WTC11 (cell line): ENCODE data around the gene UCK2. TPM values are rescaled to one million over a fixed set of nuclear protein-coding genes. Genes with fewer than 3 reads are reported as not detected.

ENCODE experiments used
- ATAC-seq: fragments of 200-7000 bp; cut with Tn5 transposase; 2 replicates; pipeline ENCODE4 v1.10.0; 2021; ENCODE audit warnings: mild to moderate bottlenecking, moderate library complexity
- CTCF ChIA-PET: fragments of 300-600 bp; sonication (Branson Sonifier 250); formaldehyde crosslinking; loops from one replicate; lab custom pipeline; 2021; ENCODE audit warnings: antibody characterized with exemption; lab: Charles Lee
- POLR2A ChIA-PET: fragments of 350-600 bp; sonication (Branson Sonifier 250); formaldehyde crosslinking; loops from one replicate; lab custom pipeline; 2021; ENCODE audit warnings: antibody characterized with exemption; lab: Charles Lee
- DNase-seq: peaks from one replicate; pipeline ENCODE4 v3.0.0; 2021; ENCODE audit warnings: low spot score
- H3K27ac Mint-ChIP-seq: 2 replicates; pipeline ENCODE4 v1.8.0; 2021; ENCODE audit warnings: mixed read lengths
- H3K27me3 Mint-ChIP-seq: 2 replicates; pipeline ENCODE4 v1.8.0; 2021; ENCODE audit warnings: low read depth, mild to moderate bottlenecking, moderate library complexity, mixed read lengths
- H3K36me3 Mint-ChIP-seq: 2 replicates; pipeline ENCODE4 v1.8.0; 2021; ENCODE audit warnings: mixed read lengths
- H3K4me1 Mint-ChIP-seq: 2 replicates; pipeline ENCODE4 v1.8.0; 2022; ENCODE audit warnings: mixed read lengths
- H3K4me3 Mint-ChIP-seq: 2 replicates; pipeline ENCODE4 v1.8.0; 2021; ENCODE audit warnings: mild to moderate bottlenecking, moderate library complexity, mixed read lengths
- H3K9me3 Mint-ChIP-seq: 2 replicates; pipeline ENCODE4 v1.8.0; 2021; ENCODE audit warnings: mixed read lengths
- ATF1 ChIP-seq: sonication (generic); formaldehyde crosslinking; IDR thresholded peaks from 2 replicates; pipeline ENCODE4 v1.8.1; 2023; ENCODE audit warnings: mild to moderate bottlenecking, moderate library complexity, missing genetic modification reagents
- ATF2 ChIP-seq: sonication (generic); formaldehyde crosslinking; IDR thresholded peaks from 2 replicates; pipeline ENCODE4 v1.8.1; 2022; ENCODE audit warnings: low read depth, missing genetic modification reagents, borderline replicate concordance
- CDX4 ChIP-seq: fragments of 250-450 bp; sonication (Bioruptor Pico); IDR thresholded peaks from 2 replicates; pipeline ENCODE4 v1.9.0; 2021; ENCODE audit warnings: moderate library complexity, mild to moderate bottlenecking, inconsistent platforms, borderline replicate concordance
- CREB1 ChIP-seq: sonication (generic); formaldehyde crosslinking; IDR thresholded peaks from 2 replicates; pipeline ENCODE4 v1.8.0; 2023; ENCODE audit warnings: mild to moderate bottlenecking, missing genetic modification reagents
- CREM ChIP-seq: sonication (generic); formaldehyde crosslinking; IDR thresholded peaks from 2 replicates; pipeline ENCODE4 v1.8.1; 2022; ENCODE audit warnings: mild to moderate bottlenecking, missing genetic modification reagents, moderate library complexity
- CTCF ChIP-seq: fragments of 200-600 bp; IDR thresholded peaks from 2 replicates; pipeline ENCODE4 v1.8.0; 2022; ENCODE audit warnings: antibody characterized with exemption
- FOXJ3 ChIP-seq: sonication (generic); formaldehyde crosslinking; IDR thresholded peaks from 2 replicates; pipeline ENCODE4 v1.9.0; 2021; ENCODE audit warnings: missing genetic modification reagents, mild to moderate bottlenecking, borderline replicate concordance
- JAZF1 ChIP-seq: fragments of 250-450 bp; sonication (Bioruptor Pico); IDR thresholded peaks from 2 replicates; pipeline ENCODE4 v1.9.0; 2021; ENCODE audit warnings: moderate library complexity, mild to moderate bottlenecking, inconsistent platforms
- JUN ChIP-seq: sonication (generic); formaldehyde crosslinking; IDR thresholded peaks from 2 replicates; pipeline ENCODE4 v1.8.0; 2023; ENCODE audit warnings: mild to moderate bottlenecking, missing genetic modification reagents
- MAX ChIP-seq: sonication (generic); formaldehyde crosslinking; IDR thresholded peaks from 2 replicates; pipeline ENCODE4 v1.8.0; 2022; ENCODE audit warnings: mild to moderate bottlenecking, missing genetic modification reagents
- NFATC4 ChIP-seq: fragments of 250-450 bp; sonication (Bioruptor Pico); IDR thresholded peaks from 2 replicates; pipeline ENCODE4 v1.9.0; 2021; ENCODE audit warnings: mild to moderate bottlenecking
- NR2C2 ChIP-seq: sonication (generic); formaldehyde crosslinking; IDR thresholded peaks from 2 replicates; pipeline ENCODE4 v1.8.0; 2022; ENCODE audit warnings: mild to moderate bottlenecking, missing genetic modification reagents
- PRDM15 ChIP-seq: sonication (generic); formaldehyde crosslinking; IDR thresholded peaks from 2 replicates; pipeline ENCODE4 v1.8.0; 2022; ENCODE audit warnings: missing genetic modification reagents
- PREB ChIP-seq: sonication (generic); formaldehyde crosslinking; IDR thresholded peaks from 2 replicates; pipeline ENCODE4 v1.8.1; 2022; ENCODE audit warnings: mild to moderate bottlenecking, missing genetic modification reagents, moderate library complexity, borderline replicate concordance
- STAT6 ChIP-seq: sonication (generic); formaldehyde crosslinking; conservative IDR thresholded peaks from 2 replicates; pipeline ENCODE4 v1.8.1; 2023; ENCODE audit warnings: mild to moderate bottlenecking, low read depth, missing genetic modification reagents, moderate library complexity
- TEAD4 ChIP-seq: sonication (generic); formaldehyde crosslinking; IDR thresholded peaks from 2 replicates; pipeline ENCODE4 v1.8.0; 2022; ENCODE audit warnings: mild to moderate bottlenecking, missing genetic modification reagents
- ZMAT4 ChIP-seq: fragments of 250-450 bp; sonication (Bioruptor Pico); IDR thresholded peaks from 2 replicates; pipeline ENCODE4 v1.9.0; 2021; ENCODE audit warnings: mild to moderate bottlenecking
- ZNF121 ChIP-seq: sonication (generic); formaldehyde crosslinking; IDR thresholded peaks from 2 replicates; pipeline ENCODE4 v1.8.0; 2023; ENCODE audit warnings: missing genetic modification reagents
- ZNF263 ChIP-seq: sonication (generic); formaldehyde crosslinking; IDR thresholded peaks from 2 replicates; pipeline ENCODE4 v1.8.1; 2022; ENCODE audit warnings: low read depth, mild to moderate bottlenecking, moderate library complexity, missing genetic modification reagents
- ZNF423 ChIP-seq: fragments of 250-450 bp; sonication (Bioruptor Pico); IDR thresholded peaks from 2 replicates; pipeline ENCODE4 v2.1.2; 2022; ENCODE audit warnings: mild to moderate bottlenecking, moderate library complexity
- total RNA-seq: library from RNA; stranded (reverse); gene quantifications from 3 replicates; pipeline ENCODE4 v1.2.3, GENCODE V29; 2021

Gene UCK2
- total RNA-seq, 1 experiment from 2014 or later: 85.7 TPM

GRCh38 chr1:165917166-165917565 is 89.8 kb downstream of the UCK2 start:
- Mint-ChIP-seq H3K36me3 (no peaks in the 10 kb centered on the region), H3K4me3 (no peak overlapping the region), H3K9me3 (no peaks in the 10 kb centered on the region), H3K4me1 (peaks cover 3% of the 10 kb centered on the region), H3K27ac (no peak overlapping the region), H3K27me3 (no peaks in the 10 kb centered on the region)
- TF ChIP-seq ZNF423 (CRISPR knock-in tag) (no peak), ZNF121 (CRISPR knock-in tag) (0 out of 2 replicates have a peak, but pooled peaks have one; percentile 4)
- ChIA-PET POLR2A (no interaction called here), CTCF (interaction anchor here (0.6 kb wide), 2 partner anchors 198 to 309 kb away, joined by 3 read pairs; no protein-coding TSS in a partner anchor)
- no peak for ATAC-seq
- no peak for DNase-seq

GRCh38 chr1:165924117-165924516 is 96.7 kb downstream of the UCK2 start:
- ChIA-PET CTCF (interaction anchor here (0.6 to 2.6 kb wide), 39 partner anchors 9 to 915 kb away, joined by 3 to 34 read pairs (median 4); partner anchors contain the start of genes ALDH9A1, POGK and TMCO1), POLR2A (no interaction called here)
- H3K9me3 Mint-ChIP-seq: no peaks in the 10 kb centered on the region
- H3K4me1 Mint-ChIP-seq: no peaks in the 10 kb centered on the region
- no peak overlapping the region for H3K27ac Mint-ChIP-seq
- DNase-seq (no peak), ATAC-seq (no peak)
- H3K27me3 Mint-ChIP-seq: no peaks in the 10 kb centered on the region
- TF ChIP-seq CDX4 (CRISPR knock-in tag) (no peak), ATF2 (no peak), STAT6 (CRISPR knock-in tag) (no peak), PREB (CRISPR knock-in tag) (no peak), ZMAT4 (CRISPR knock-in tag) (no peak), JAZF1 (CRISPR knock-in tag) (no peak), CREB1 (CRISPR knock-in tag) (no peak)
- H3K4me3 Mint-ChIP-seq: no peak overlapping the region
- no peaks in the 10 kb centered on the region for H3K36me3 Mint-ChIP-seq

GRCh38 chr1:165925498-165926079 is 98.2 kb downstream of the UCK2 start:
- POLR2A ChIA-PET: no interaction called here
- DNase-seq: no peak
- H3K4me3 Mint-ChIP-seq: no peak overlapping the region
- no peak for TF ChIP-seq ATF1 (CRISPR knock-in tag)
- TF ChIP-seq ZNF263: no peak
- TF ChIP-seq CTCF: no peak
- no peak for TF ChIP-seq NFATC4 (CRISPR knock-in tag)
- no peak for TF ChIP-seq CREM (CRISPR knock-in tag)
- TF ChIP-seq JUN: no peak
- TF ChIP-seq NR2C2: no peak
- no peak for TF ChIP-seq MAX (CRISPR knock-in tag)
- no peak for TF ChIP-seq PRDM15 (CRISPR knock-in tag)
- TF ChIP-seq FOXJ3 (CRISPR knock-in tag): no peak
- no peak for TF ChIP-seq TEAD4

More at GRCh38 chr1:165925498-165926079, 98.2 kb downstream of the UCK2 start:
- CTCF ChIA-PET: interaction anchor here (0.8 to 2.6 kb wide), 10 partner anchors 9 to 553 kb away, joined by 3 to 34 read pairs (median 7); partner anchors contain the start of gene FAM78B
- no peak for ATAC-seq
- no peaks in the 10 kb centered on the region for H3K27me3 Mint-ChIP-seq
- H3K36me3 Mint-ChIP-seq: no peaks in the 10 kb centered on the region
- no peak overlapping the region for H3K27ac Mint-ChIP-seq
- no peaks in the 10 kb centered on the region for H3K9me3 Mint-ChIP-seq
- no peaks in the 10 kb centered on the region for H3K4me1 Mint-ChIP-seq
